GM12878 (cell line): ENCODE data around the gene GABRB3. TPM values are rescaled to one million over a fixed set of nuclear protein-coding genes. Genes with fewer than 3 reads are reported as not detected.

ENCODE experiments used
- ATAC-seq: fragments of 200-7000 bp; cut with Tn5 transposase; 3 replicates; pipeline ENCODE4 v1.9.1; 2020; ENCODE audit warnings: mild to moderate bottlenecking, moderate library complexity
- BruUV-seq: library from RNA; stranded (reverse); fragments of 400-500 nt; replicated peaks from 2 replicates; lab custom pipeline; 2021; lab: Mats Ljungman, UMichigan
- CTCF ChIA-PET: fragments of 300-600 bp; sonication (Branson Sonifier 250); formaldehyde crosslinking; extraction: SDS; loops from one replicate; lab custom pipeline; 2021; ENCODE audit warnings: inconsistent platforms; lab: Yijun Ruan, JAX
- POLR2A ChIA-PET: fragments of 350-600 bp; formaldehyde crosslinking; extraction: SDS; loops from one replicate; lab custom pipeline; 2021; ENCODE audit warnings: inconsistent platforms; lab: Charles Lee
- RAD21 ChIA-PET: fragments of 300-600 bp; sonication (Branson Sonifier 250); formaldehyde crosslinking; loops from one replicate; lab custom pipeline; 2023; ENCODE audit warnings: antibody characterized with exemption; ENCODE audit not compliant: unreplicated experiment; lab: Charles Lee
- SMC1A ChIA-PET: fragments of 300-600 bp; sonication (Branson Sonifier 250); formaldehyde crosslinking; loops from one replicate; lab custom pipeline; 2023; ENCODE audit not compliant: unreplicated experiment, uncharacterized antibody; lab: Charles Lee
- DNase-seq: peaks from one replicate; pipeline ENCODE4 v3.0.0-alpha.2; 2011; ENCODE audit warnings: low read depth, low spot score
- FAIRE-seq: peaks from 3 replicates; lab custom pipeline; 2011; peaks lifted over from hg19 to GRCh38; lab: Jason Lieb, UNC
- H2AFZ ChIP-seq: 2 replicates; pipeline ENCODE4 v1.6.0; 2011; ENCODE audit warnings: low read depth, low read length, control low read depth; ENCODE audit not compliant: control insufficient read depth
- H3K27ac ChIP-seq: 2 replicates; pipeline ENCODE4 v1.5.1; 2011; ENCODE audit warnings: control low read depth; ENCODE audit not compliant: control insufficient read depth, insufficient read depth
- H3K27me3 ChIP-seq, 2 experiments: replicated peaks in 1 of 2; 2 replicates each; pipeline versions ENCODE4 v1.6.0 to v1.6.1; 2011; ENCODE audit warnings: low read length in 1 of 2; ENCODE audit not compliant: control insufficient read depth in 2 of 2, insufficient read depth in 2 of 2
- H3K36me3 ChIP-seq, 2 experiments: 2 replicates each; pipeline ENCODE4 v1.5.1; 2011; ENCODE audit warnings: low read length in 1 of 2; ENCODE audit not compliant: control insufficient read depth in 2 of 2, insufficient read depth in 2 of 2
- H3K4me1 ChIP-seq: 2 replicates; pipeline ENCODE4 v1.6.1; 2011; ENCODE audit warnings: mild to moderate bottlenecking, low read length, moderate library complexity, mixed read lengths; ENCODE audit not compliant: control insufficient read depth, insufficient read depth
- H3K4me2 ChIP-seq: 2 replicates; pipeline ENCODE4 v1.6.0; 2011; ENCODE audit warnings: control low read depth; ENCODE audit not compliant: control insufficient read depth, insufficient read depth
- H3K4me3 ChIP-seq: fragments of 200-600 bp; sonication (generic); 2 replicates; pipeline ENCODE4 v1.5.1; 2016
- H3K79me2 ChIP-seq: 2 replicates; pipeline ENCODE4 v1.6.0; 2011; ENCODE audit warnings: low read length; ENCODE audit not compliant: control insufficient read depth, insufficient read depth
- H3K9ac ChIP-seq: 2 replicates; pipeline ENCODE4 v1.8.0; 2011; ENCODE audit warnings: low read length, control low read depth, mixed read lengths; ENCODE audit not compliant: control insufficient read depth, insufficient read depth
- H3K9me3 ChIP-seq: replicated peaks from 3 replicates; pipeline ENCODE4 v1.5.1; 2011; ENCODE audit warnings: mild to moderate bottlenecking, low read length; ENCODE audit not compliant: control insufficient read depth, insufficient read depth
- H4K20me1 ChIP-seq: 2 replicates; pipeline ENCODE4 v1.6.0; 2011; ENCODE audit not compliant: control insufficient read depth, insufficient read depth
- BCL11A ChIP-seq: IDR thresholded peaks from 2 replicates; pipeline ENCODE4 v1.6.1; 2011; ENCODE audit warnings: low read depth, low read length
- IRF3 ChIP-seq: fragments of 450-650 bp; IDR thresholded peaks from 2 replicates; pipeline ENCODE4 v1.6.1; 2014; ENCODE audit warnings: mild to moderate bottlenecking
- MEF2A ChIP-seq: IDR thresholded peaks from 2 replicates; pipeline ENCODE4 v1.6.1; 2011; ENCODE audit warnings: low read depth, mild to moderate bottlenecking, low read length, moderate library complexity; ENCODE audit not compliant: insufficient read depth
- NR2F1 ChIP-seq: fragments of 450-650 bp; conservative IDR thresholded peaks from 2 replicates; pipeline ENCODE4 v1.6.1; 2017; ENCODE audit warnings: mild to moderate bottlenecking
- PBX3 ChIP-seq: IDR thresholded peaks from 2 replicates; pipeline ENCODE4 v1.6.1; 2011; ENCODE audit warnings: mild to moderate bottlenecking, low read depth, low read length, moderate library complexity; ENCODE audit not compliant: insufficient replicate concordance
- RAD51 ChIP-seq: fragments of 450-650 bp; IDR thresholded peaks from 2 replicates; pipeline ENCODE4 v1.6.1; 2016; ENCODE audit warnings: moderate library complexity, mild to moderate bottlenecking, inconsistent platforms
- RBBP5 ChIP-seq: fragments of 200-600 bp; sonication (generic); conservative IDR thresholded peaks from 2 replicates; pipeline ENCODE4 v1.6.1; 2016
- REST ChIP-seq: IDR thresholded peaks from 2 replicates; pipeline ENCODE4 v1.6.1; 2012; ENCODE audit warnings: mild to moderate bottlenecking, low read depth, low read length
- SREBF1 ChIP-seq: IDR thresholded peaks from 2 replicates; pipeline ENCODE4 v1.6.1; 2012; ENCODE audit warnings: mild to moderate bottlenecking, low read length
- ZBED1 ChIP-seq: IDR thresholded peaks from 2 replicates; pipeline ENCODE4 v1.6.1; 2016; ENCODE audit warnings: borderline replicate concordance
- WGBS: methylation state at CpG from one replicate; pipeline ENCODE4 v1.1.6; 2016; ENCODE audit warnings: low lambda C conversion rate; ENCODE audit not compliant: insufficient replicate concordance, insufficient coverage; ENCODE audit errors: missing lambda C conversion rate; 5-methylcytosine and 5-hydroxymethylcytosine counted together
- in situ Hi-C: fragments of 300-500 bp; cut with MboI; formaldehyde crosslinking; loops from 9 replicates; pipeline ENCODE4 v1.14.3; 2018; ENCODE audit warnings: mixed read lengths
- intact Hi-C: fragments of 100-400 bp; cut with micrococcal nuclease; formaldehyde crosslinking; loops from one replicate; pipeline ENCODE4 v1.14.2; 2022; ENCODE audit not compliant: unreplicated experiment
- polyA plus RNA-seq, 11 experiments: library from polyadenylated mRNA; depleted of rRNA in 4 of 11; unstranded in 6 of 11; stranded (reverse) in 5 of 11; fragments of >200 nt; fragmentation: Nextera tagmentation in 4 of 11; fragmentation: Illumina TruSeq in 1 of 11; extraction: Ambion mirVana in 4 of 11; extraction: Trizol in 1 of 11; gene quantifications; 1 replicate in 1 of 11; 2 replicates in 10 of 11; pipeline versions ENCODE4 v1.2.1 to v1.2.3, GENCODE V29; 2011 to 2016; ENCODE audit warnings: inconsistent platforms in 2 of 11, missing spikeins in 2 of 11, low read depth in 1 of 11
- total RNA-seq, 4 experiments: library from RNA; depleted of rRNA in 3 of 4; stranded (reverse); fragments of >200 nt in 3 of 4; fragmentation: Illumina TruSeq in 1 of 4; extraction: Trizol in 1 of 4; gene quantifications; 2 replicates each; pipeline versions ENCODE4 v1.2.1 to v1.2.3, GENCODE V29; 2013 to 2021

Gene GABRB3
- total and polyA plus RNA-seq, 10 of the 15 experiments (the other 5 are each of a cell fraction or from before 2014, with no cell fraction given), result 0.05 to 0.08 (median 0.05) TPM; not detected in 7

- ChIA-PET CTCF (no interaction called here), POLR2A (no interaction called here)
- no peak for ATAC-seq
These were observed 99.4 kb downstream of the GABRB3 start for GRCh38 chr15:26673445-26673844.

More at GRCh38 chr15:26673445-26673844, 99.4 kb downstream of the GABRB3 start:
- DNase-seq (no peak), FAIRE-seq (no peak)
- Histone ChIP-seq H3K79me2 (no peaks in the 10 kb centered on the region), H3K4me2 (no peak overlapping the region), H3K4me3 (no peak overlapping the region), H3K36me3 (no peaks in the 10 kb centered on the region), H2AFZ (no peak overlapping the region), H3K4me1 (no peaks in the 10 kb centered on the region), H4K20me1 (no peaks in the 10 kb centered on the region), H3K27me3 (no peaks in the 10 kb centered on the region), H3K9me3 (no peaks in the 10 kb centered on the region; the same call in 2 of the 3 replicates), H3K9ac (no peak overlapping the region), H3K27ac (no peak overlapping the region)
- in situ Hi-C loops (no loop called here), intact Hi-C loops (no loop called here)
- ChIA-PET SMC1A (no interaction called here), RAD21 (no interaction called here)
- no TSS peak for BruUV-seq
- WGBS, result 38% methylated on average over 5 of the region's 5 CpGs
- TF ChIP-seq SREBF1, result no peak
- TF ChIP-seq MEF2A, result no peak
- no peak for TF ChIP-seq NR2F1
- TF ChIP-seq RBBP5, result no peak
- TF ChIP-seq PBX3, result no peak
- TF ChIP-seq ZBED1, result no peak
- TF ChIP-seq IRF3, result no peak
- no peak for TF ChIP-seq BCL11A
- no peak for TF ChIP-seq RAD51
- TF ChIP-seq REST, result no peak
